HFF-Myc (cell line): ENCODE data around the gene LRRC45.

Experiments
- DNase-seq: peaks from one replicate; pipeline ENCODE4 v3.0.0-alpha.2; 2011; ENCODE audit warnings: low read depth; ENCODE audit errors: extremely low read depth
- H3K4me3 ChIP-seq: replicated peaks from 2 replicates; pipeline ENCODE4 v1.5.1; 2011; ENCODE audit warnings: low read depth, mild to moderate bottlenecking, control low read depth, low read length
- CTCF ChIP-seq: IDR thresholded peaks from 2 replicates; pipeline ENCODE4 v1.5.1; 2012; ENCODE audit warnings: mild to moderate bottlenecking, low read depth, low read length, control low read depth; ENCODE audit errors: missing control alignments

The LRRC45 gene

GRCh38 chr17:82016875-82017459 lies 6.1 kb upstream of the LRRC45 start:
- TF ChIP-seq CTCF = no peak
- DNase-seq = no peak
- H3K4me3 ChIP-seq = no peak overlapping the region

- H3K4me3 ChIP-seq = no peak overlapping the region
- DNase-seq = no peak
- no peak for TF ChIP-seq CTCF
Measured at GRCh38 chr17:82017612-82018151, 5.4 kb upstream of the LRRC45 start.

- H3K4me3 ChIP-seq = no peak overlapping the region
- no peak for TF ChIP-seq CTCF
- no peak for DNase-seq
Measured at GRCh38 chr17:82018152-82018988, 4.7 kb upstream of the LRRC45 start.

GRCh38 chr17:82018989-82019689 lies 4.0 kb upstream of the LRRC45 start:
- TF ChIP-seq CTCF = no peak
- no peak overlapping the region for H3K4me3 ChIP-seq
- DNase-seq = no peak

GRCh38 chr17:82019690-82020571 lies 3.2 kb upstream of the LRRC45 start:
- no peak for DNase-seq
- no peak overlapping the region for H3K4me3 ChIP-seq
- peak; percentile 79 for TF ChIP-seq CTCF

GRCh38 chr17:82020572-82021106 lies 2.5 kb upstream of the LRRC45 start:
- no peak for TF ChIP-seq CTCF
- DNase-seq = no peak
- H3K4me3 ChIP-seq = peak overlapping the region; percentile 89
